ENCODE data around the gene PTPN2.

GRCh38 chr18:12844391-12844790 is 39.6 kb downstream of the PTPN2 start:
- TF ChIP-seq CTCF (IDR thresholded peaks at IDR 0.05) (no peak), EP300 (IDR thresholded peaks at IDR 0.05) (no peak), POLR2A (IDR thresholded peaks at IDR 0.05) (no peak), POLR2AphosphoS5 (IDR thresholded peaks at IDR 0.05) (no peak)
